Measurements from ENCODE around the gene ANKMY1.

- TF ChIP-seq EZH2 (IDR thresholded peaks at IDR 0.05; ENCODE audit: insufficient read depth, poor library complexity, severe bottlenecking): no peak
- TF ChIP-seq EZH2phosphoT487 (IDR thresholded peaks at IDR 0.05; ENCODE audit: insufficient read depth, low read depth): no peak
These were observed 125.9 kb downstream of the ANKMY1 start for GRCh38 chr2:240431661-240432424.
